ENCODE results near the gene ARF3.

GRCh38 chr12:48978741-48979601 is 21.7 kb upstream of the ARF3 start:
- TF ChIP-seq CTCF (IDR thresholded peaks at IDR 0.05 in 2 of 3, conservative IDR thresholded peaks at IDR 0.05 in 1 of 3; ENCODE audit: insufficient read depth in 2 of 3, low read depth in 1 of 3, low read length in 3 of 3) (no peak), ZNF764 (CRISPR knock-in tag; IDR thresholded peaks at IDR 0.05; ENCODE audit: low read depth) (no peak), SMARCC2 (IDR thresholded peaks at IDR 0.05; ENCODE audit: low read depth) (no peak), TBP (optimal IDR thresholded peaks at IDR 0.05; ENCODE audit: low read depth, low read length) (no peak), POLR2B (IDR thresholded peaks at IDR 0.05; ENCODE audit: low read depth, partially characterized antibody) (no peak), MXI1 (IDR thresholded peaks at IDR 0.05; ENCODE audit: low read depth, low read length) (no peak), NRF1 (conservative IDR thresholded peaks at IDR 0.05 in 1 of 2, IDR thresholded peaks at IDR 0.05 in 1 of 2) (no peak), RAD21 (CRISPR knock-in tag; conservative IDR thresholded peaks at IDR 0.05 in 1 of 2, IDR thresholded peaks at IDR 0.05 in 1 of 2) (no peak)

All from K562 (cell line).